Osteoblast (primary cell): Measurements from ENCODE around the gene ZDHHC14. TPM values are rescaled to one million over a fixed set of nuclear protein-coding genes. Genes with fewer than 3 reads are reported as not detected.

Source experiments
- DNase-seq: peaks from one replicate; pipeline ENCODE4 v3.0.0; 2011; ENCODE audit warnings: low spot score, mixed read lengths; ENCODE audit not compliant: insufficient read length; ENCODE audit errors: missing footprints
- H2AFZ ChIP-seq: 2 replicates; pipeline ENCODE4 v1.6.0; 2011; ENCODE audit warnings: mild to moderate bottlenecking, low read length
- H3K27ac ChIP-seq: 2 replicates; pipeline ENCODE4 v1.5.1; 2011; ENCODE audit warnings: mild to moderate bottlenecking, low read depth, low read length, moderate library complexity
- H3K27me3 ChIP-seq: 2 replicates; pipeline ENCODE4 v1.6.0; 2012; ENCODE audit warnings: mild to moderate bottlenecking, control low read depth, inconsistent platforms, low read length, moderate library complexity; ENCODE audit not compliant: insufficient read depth
- H3K36me3 ChIP-seq: 2 replicates; pipeline ENCODE4 v1.5.1; 2011; ENCODE audit warnings: mild to moderate bottlenecking, low read length, control low read depth, moderate library complexity; ENCODE audit not compliant: insufficient read depth
- H3K4me1 ChIP-seq: 2 replicates; pipeline ENCODE4 v1.5.1; 2011; ENCODE audit warnings: mild to moderate bottlenecking, low read length, control low read depth, moderate library complexity; ENCODE audit not compliant: insufficient read depth
- H3K4me2 ChIP-seq: 2 replicates; pipeline ENCODE4 v1.6.0; 2011; ENCODE audit warnings: mild to moderate bottlenecking, low read length; ENCODE audit not compliant: insufficient read depth
- H3K4me3 ChIP-seq: fragments of 200-600 bp; sonication (generic); 3 replicates; pipeline ENCODE4 v1.5.1; 2012; ENCODE audit warnings: mild to moderate bottlenecking, low read length, inconsistent platforms; ENCODE audit not compliant: insufficient read depth
- H3K79me2 ChIP-seq: 2 replicates; pipeline ENCODE4 v1.6.0; 2012; ENCODE audit warnings: mild to moderate bottlenecking, low read length, control low read depth, inconsistent platforms; ENCODE audit not compliant: insufficient read depth
- H3K9me3 ChIP-seq: 2 replicates; pipeline ENCODE4 v1.5.1; 2011; ENCODE audit warnings: low read depth, low read length, control low read depth
- H4K20me1 ChIP-seq: 2 replicates; pipeline ENCODE4 v1.6.0; 2012; ENCODE audit warnings: mild to moderate bottlenecking, low read length, control low read depth; ENCODE audit not compliant: insufficient read depth
- total RNA-seq: library from RNA; depleted of rRNA; stranded (reverse); fragments of >200 nt; gene quantifications from 2 replicates; pipeline ENCODE4 v1.2.3, GENCODE V29; 2012
- TF ChIP-seq, protein P1 (sequence below): IDR thresholded peaks from 2 replicates; pipeline ENCODE4 v1.5.1; 2011; ENCODE audit warnings: mild to moderate bottlenecking, low read depth, low read length, moderate library complexity; ENCODE audit errors: extremely low read depth

The ZDHHC14 gene
- total RNA-seq, 1 donor = 1.4 TPM

DNA sequence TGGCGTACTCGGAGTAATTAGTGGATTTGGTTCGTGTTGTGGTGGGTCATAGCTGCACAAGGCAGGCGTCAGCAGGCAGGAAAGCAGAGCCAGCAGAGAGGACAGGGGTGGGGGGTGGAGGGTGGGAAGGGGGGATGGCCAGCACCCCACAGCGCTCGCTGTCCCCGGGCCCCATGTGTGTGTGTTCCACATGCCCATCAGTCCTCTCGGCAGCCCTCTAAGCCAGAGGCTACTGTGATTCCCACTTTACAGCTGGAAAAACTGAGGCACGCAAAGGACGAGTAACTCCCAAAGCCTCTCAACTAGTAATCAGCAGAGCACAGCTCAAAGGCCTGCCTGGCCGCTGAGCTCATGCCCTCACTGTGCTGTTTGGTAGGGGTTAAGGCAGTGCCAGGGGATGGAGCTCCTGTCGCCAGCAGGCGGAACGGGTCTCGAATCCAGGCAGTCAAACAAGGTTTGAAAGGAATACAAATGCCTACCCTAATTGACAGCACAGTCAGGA is 175.2 kb downstream of the ZDHHC14 start:
- Histone ChIP-seq H3K9me3 (no peaks in the 10 kb centered on the region), H3K4me3 (no peak overlapping the region), H3K4me1 (no peaks in the 10 kb centered on the region), H3K36me3 (no peaks in the 10 kb centered on the region), H4K20me1 (peaks cover 2% of the 10 kb centered on the region), H3K27ac (no peak overlapping the region), H2AFZ (no peak overlapping the region), H3K79me2 (no peaks in the 10 kb centered on the region), H3K4me2 (no peak overlapping the region), H3K27me3 (no peaks in the 10 kb centered on the region)
- no peak for DNase-seq
- TF ChIP-seq, protein P1, sequence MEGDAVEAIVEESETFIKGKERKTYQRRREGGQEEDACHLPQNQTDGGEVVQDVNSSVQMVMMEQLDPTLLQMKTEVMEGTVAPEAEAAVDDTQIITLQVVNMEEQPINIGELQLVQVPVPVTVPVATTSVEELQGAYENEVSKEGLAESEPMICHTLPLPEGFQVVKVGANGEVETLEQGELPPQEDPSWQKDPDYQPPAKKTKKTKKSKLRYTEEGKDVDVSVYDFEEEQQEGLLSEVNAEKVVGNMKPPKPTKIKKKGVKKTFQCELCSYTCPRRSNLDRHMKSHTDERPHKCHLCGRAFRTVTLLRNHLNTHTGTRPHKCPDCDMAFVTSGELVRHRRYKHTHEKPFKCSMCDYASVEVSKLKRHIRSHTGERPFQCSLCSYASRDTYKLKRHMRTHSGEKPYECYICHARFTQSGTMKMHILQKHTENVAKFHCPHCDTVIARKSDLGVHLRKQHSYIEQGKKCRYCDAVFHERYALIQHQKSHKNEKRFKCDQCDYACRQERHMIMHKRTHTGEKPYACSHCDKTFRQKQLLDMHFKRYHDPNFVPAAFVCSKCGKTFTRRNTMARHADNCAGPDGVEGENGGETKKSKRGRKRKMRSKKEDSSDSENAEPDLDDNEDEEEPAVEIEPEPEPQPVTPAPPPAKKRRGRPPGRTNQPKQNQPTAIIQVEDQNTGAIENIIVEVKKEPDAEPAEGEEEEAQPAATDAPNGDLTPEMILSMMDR = no peak

DNA sequence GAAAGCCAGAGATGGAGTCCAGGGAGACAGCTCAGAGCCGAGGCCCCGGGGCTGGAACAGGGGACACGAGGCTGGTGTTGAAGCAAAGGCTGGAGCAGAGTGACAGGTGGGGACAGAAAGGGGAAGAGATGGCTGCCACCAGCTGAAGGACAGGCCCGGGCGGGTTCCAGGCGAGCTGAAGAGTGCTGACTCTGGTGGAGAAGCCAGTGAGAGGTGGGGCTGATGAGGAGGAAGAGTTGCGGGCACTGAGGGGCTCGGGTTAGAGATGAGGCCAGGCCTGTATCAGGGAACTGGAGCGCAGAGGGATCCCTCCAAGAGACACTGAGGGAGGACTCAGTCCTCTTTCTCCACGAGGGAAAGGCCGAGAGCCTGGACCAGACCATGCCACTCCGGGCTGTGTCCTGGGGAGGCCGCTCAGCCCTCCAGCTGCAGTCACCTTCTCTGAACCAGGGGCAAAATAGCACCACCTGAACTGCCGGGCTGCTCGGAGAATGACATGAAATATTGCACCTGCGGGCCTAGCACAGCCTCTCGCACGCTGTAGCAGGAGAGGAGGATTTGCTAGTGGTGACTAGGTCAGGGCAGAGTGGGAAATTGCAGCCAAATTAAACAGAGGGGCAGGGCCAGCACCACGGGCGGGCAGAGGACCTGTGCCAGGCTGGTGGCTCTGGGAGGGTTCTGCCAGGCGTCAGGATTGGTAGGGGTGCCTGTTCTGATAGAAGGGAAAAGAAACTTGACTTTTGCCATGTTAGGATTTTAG is 175.9 kb downstream of the ZDHHC14 start:
- Histone ChIP-seq H3K4me3 (no peak overlapping the region), H3K79me2 (no peaks in the 10 kb centered on the region), H3K4me2 (no peak overlapping the region), H3K36me3 (no peaks in the 10 kb centered on the region), H2AFZ (no peak overlapping the region), H3K27ac (no peak overlapping the region), H3K27me3 (no peaks in the 10 kb centered on the region), H4K20me1 (peaks cover 2% of the 10 kb centered on the region), H3K4me1 (no peaks in the 10 kb centered on the region), H3K9me3 (no peaks in the 10 kb centered on the region)
- no peak for DNase-seq
- TF ChIP-seq, protein P1 = no peak

DNA sequence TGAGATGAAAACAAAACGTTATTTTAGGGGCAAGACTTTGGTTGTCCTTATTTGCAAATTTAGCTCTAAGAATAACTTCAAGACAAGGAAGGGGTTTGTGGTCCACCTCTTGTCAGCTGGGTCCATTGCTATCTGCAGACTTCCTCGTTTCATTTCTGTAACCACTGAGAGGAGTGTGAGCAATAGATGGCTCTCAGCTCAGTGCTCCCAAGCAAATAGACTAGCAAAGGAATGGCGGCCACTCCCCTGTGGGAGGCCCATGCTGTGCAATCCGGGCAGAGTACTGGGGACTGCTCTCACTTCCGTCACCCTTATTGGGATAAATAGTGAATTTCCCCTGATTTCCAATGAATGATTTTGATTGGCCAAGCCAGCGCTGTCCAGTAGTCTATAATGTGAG is 176.6 kb downstream of the ZDHHC14 start:
- DNase-seq = no peak
- Histone ChIP-seq H3K36me3 (no peaks in the 10 kb centered on the region), H3K27ac (no peak overlapping the region), H3K4me1 (no peaks in the 10 kb centered on the region), H3K9me3 (no peaks in the 10 kb centered on the region), H3K27me3 (no peaks in the 10 kb centered on the region), H2AFZ (no peak overlapping the region), H4K20me1 (peaks cover 2% of the 10 kb centered on the region), H3K4me2 (no peak overlapping the region), H3K4me3 (no peak overlapping the region), H3K79me2 (no peaks in the 10 kb centered on the region)
- TF ChIP-seq, protein P1 = no peak

DNA sequence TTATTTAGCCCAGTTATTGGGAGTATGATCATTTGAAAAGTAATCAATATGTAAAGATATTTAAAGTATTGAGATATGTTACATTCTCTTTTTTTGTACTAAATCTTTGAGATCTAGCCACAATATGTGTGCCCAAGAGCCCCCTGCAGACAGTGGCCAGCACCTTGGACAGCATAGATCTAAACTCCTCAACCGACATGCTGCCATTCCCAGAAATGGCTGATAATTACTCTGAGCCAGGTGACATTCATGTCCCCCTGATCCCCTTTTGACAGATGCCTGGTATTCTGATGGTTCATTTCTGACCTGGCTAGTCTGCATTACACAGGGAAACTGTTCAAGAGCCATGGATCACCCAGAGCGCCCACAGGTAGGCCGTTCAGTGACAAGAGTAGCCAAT is 177.1 kb downstream of the ZDHHC14 start:
- no peaks in the 10 kb centered on the region for H3K36me3 ChIP-seq
- TF ChIP-seq, protein P1 = no peak
- H3K27me3 ChIP-seq = no peaks in the 10 kb centered on the region
- H3K9me3 ChIP-seq = no peaks in the 10 kb centered on the region
- no peaks in the 10 kb centered on the region for H3K79me2 ChIP-seq
- no peaks in the 10 kb centered on the region for H3K4me1 ChIP-seq
- H4K20me1 ChIP-seq = peaks cover 2% of the 10 kb centered on the region
- H3K4me3 ChIP-seq = no peak overlapping the region
- no peak overlapping the region for H3K4me2 ChIP-seq
- no peak overlapping the region for H2AFZ ChIP-seq
- DNase-seq = no peak
- no peak overlapping the region for H3K27ac ChIP-seq
